PC-9 (cell line): ENCODE data around the gene FKBP6.

Experiments used
- EZH2 ChIP-seq: fragments of 200-600 bp; sonication (generic); IDR thresholded peaks from 2 replicates; pipeline ENCODE4 v1.8.0; 2017; ENCODE audit warnings: antibody characterized with exemption, low read depth
- TF ChIP-seq, protein P1 (sequence below): fragments of 200-600 bp; sonication (generic); conservative IDR thresholded peaks from 2 replicates; pipeline ENCODE4 v1.6.1; 2017; ENCODE audit warnings: mixed run types, antibody characterized with exemption, mild to moderate bottlenecking, moderate library complexity

DNA sequence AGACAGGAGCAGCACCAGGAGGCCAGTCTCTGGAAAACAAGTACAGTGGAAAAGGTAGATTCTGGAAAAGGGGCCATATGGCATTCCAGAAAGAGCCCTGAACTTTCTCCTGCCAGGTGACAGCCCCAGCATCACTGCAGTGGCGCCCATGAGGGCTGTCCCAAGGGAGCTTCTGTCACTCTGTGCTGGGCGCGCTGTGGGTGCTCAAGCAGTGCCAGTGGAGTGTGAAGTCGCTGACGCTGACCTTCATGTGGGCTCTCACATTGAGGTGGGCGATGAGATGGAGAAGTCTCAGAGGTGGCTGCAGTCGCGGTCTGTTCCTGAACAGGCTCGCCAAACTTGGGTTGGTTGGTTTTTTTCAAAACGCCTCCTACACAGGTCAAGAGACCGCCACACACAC is 38.2 kb downstream of the FKBP6 start:
- TF ChIP-seq, protein P1, sequence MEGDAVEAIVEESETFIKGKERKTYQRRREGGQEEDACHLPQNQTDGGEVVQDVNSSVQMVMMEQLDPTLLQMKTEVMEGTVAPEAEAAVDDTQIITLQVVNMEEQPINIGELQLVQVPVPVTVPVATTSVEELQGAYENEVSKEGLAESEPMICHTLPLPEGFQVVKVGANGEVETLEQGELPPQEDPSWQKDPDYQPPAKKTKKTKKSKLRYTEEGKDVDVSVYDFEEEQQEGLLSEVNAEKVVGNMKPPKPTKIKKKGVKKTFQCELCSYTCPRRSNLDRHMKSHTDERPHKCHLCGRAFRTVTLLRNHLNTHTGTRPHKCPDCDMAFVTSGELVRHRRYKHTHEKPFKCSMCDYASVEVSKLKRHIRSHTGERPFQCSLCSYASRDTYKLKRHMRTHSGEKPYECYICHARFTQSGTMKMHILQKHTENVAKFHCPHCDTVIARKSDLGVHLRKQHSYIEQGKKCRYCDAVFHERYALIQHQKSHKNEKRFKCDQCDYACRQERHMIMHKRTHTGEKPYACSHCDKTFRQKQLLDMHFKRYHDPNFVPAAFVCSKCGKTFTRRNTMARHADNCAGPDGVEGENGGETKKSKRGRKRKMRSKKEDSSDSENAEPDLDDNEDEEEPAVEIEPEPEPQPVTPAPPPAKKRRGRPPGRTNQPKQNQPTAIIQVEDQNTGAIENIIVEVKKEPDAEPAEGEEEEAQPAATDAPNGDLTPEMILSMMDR, result no peak
- no peak for TF ChIP-seq EZH2
